OCI-LY1 (cell line): ENCODE results near the gene WFS1.

Experiments
- CTCF ChIP-seq: fragments of 200-600 bp; sonication (generic), shearing (Covaris generic); IDR thresholded peaks from 2 replicates; pipeline ENCODE4 v1.5.1; 2017; ENCODE audit warnings: mild to moderate bottlenecking, antibody characterized with exemption, low read length, moderate library complexity, mixed read lengths
- EZH2 ChIP-seq: fragments of 200-600 bp; sonication (generic), shearing (Covaris generic); IDR thresholded peaks from 2 replicates; pipeline ENCODE4 v1.8.0; 2017; ENCODE audit warnings: borderline replicate concordance, mixed run types, mild to moderate bottlenecking, antibody characterized with exemption, low read length, moderate library complexity, mixed read lengths

GRCh38 chr4:6256141-6256540 lies 13.5 kb upstream of the WFS1 start:
- TF ChIP-seq CTCF (no peak), EZH2 (no peak)
